ENCODE measurements around the gene TWIST2. TPM values are rescaled to one million over a fixed set of nuclear protein-coding genes. Genes with fewer than 3 reads are reported as not detected.

TWIST2 gene
- total and polyA plus RNA-seq, 10 of the 15 experiments (the other 5 are each of a cell fraction or from before 2014, with no cell fraction given) = not detected

GRCh38 chr2:238924032-238924431, 76.1 kb downstream of the TWIST2 start (continued):
- TF ChIP-seq, protein P1, sequence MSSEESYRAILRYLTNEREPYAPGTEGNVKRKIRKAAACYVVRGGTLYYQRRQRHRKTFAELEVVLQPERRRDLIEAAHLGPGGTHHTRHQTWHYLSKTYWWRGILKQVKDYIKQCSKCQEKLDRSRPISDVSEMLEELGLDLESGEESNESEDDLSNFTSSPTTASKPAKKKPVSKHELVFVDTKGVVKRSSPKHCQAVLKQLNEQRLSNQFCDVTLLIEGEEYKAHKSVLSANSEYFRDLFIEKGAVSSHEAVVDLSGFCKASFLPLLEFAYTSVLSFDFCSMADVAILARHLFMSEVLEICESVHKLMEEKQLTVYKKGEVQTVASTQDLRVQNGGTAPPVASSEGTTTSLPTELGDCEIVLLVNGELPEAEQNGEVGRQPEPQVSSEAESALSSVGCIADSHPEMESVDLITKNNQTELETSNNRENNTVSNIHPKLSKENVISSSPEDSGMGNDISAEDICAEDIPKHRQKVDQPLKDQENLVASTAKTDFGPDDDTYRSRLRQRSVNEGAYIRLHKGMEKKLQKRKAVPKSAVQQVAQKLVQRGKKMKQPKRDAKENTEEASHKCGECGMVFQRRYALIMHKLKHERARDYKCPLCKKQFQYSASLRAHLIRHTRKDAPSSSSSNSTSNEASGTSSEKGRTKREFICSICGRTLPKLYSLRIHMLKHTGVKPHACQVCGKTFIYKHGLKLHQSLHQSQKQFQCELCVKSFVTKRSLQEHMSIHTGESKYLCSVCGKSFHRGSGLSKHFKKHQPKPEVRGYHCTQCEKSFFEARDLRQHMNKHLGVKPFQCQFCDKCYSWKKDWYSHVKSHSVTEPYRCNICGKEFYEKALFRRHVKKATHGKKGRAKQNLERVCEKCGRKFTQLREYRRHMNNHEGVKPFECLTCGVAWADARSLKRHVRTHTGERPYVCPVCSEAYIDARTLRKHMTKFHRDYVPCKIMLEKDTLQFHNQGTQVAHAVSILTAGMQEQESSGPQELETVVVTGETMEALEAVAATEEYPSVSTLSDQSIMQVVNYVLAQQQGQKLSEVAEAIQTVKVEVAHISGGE (CRISPR knock-in tag; IDR thresholded peaks at IDR 0.05) = no peak

- FAIRE-seq (no peak), DNase-seq (ENCODE audit: low read depth, low spot score) (no peak), ATAC-seq (no peak)
- H3K9ac ChIP-seq (ENCODE audit: control insufficient read depth, insufficient read depth, low read length) = no peak overlapping the region
- SMC1A ChIA-PET (ENCODE audit: uncharacterized antibody, unreplicated experiment) = no interaction called here
- CTCF ChIA-PET = no interaction called here
- H3K9me3 ChIP-seq (replicated peaks; ENCODE audit: control insufficient read depth, insufficient read depth, low read length) = no peaks in the 10 kb centered on the region
- no TSS peak for BruUV-seq (replicated peaks)
- no peak for TF ChIP-seq ZBTB33 (IDR thresholded peaks at IDR 0.05)
- no peak for TF ChIP-seq CREB1 (IDR thresholded peaks at IDR 0.05; ENCODE audit: low read depth)
- no peaks in the 10 kb centered on the region for H3K4me1 ChIP-seq (ENCODE audit: control insufficient read depth, insufficient read depth, low read length)
- RAD21 ChIA-PET (ENCODE audit: unreplicated experiment) = no interaction called here
- no peaks in the 10 kb centered on the region for H4K20me1 ChIP-seq (ENCODE audit: control insufficient read depth, insufficient read depth)
- intact Hi-C loops (cut with micrococcal nuclease; ENCODE audit: unreplicated experiment) (no loop called here), in situ Hi-C loops (cut with MboI) (no loop called here)
- H2AFZ ChIP-seq (ENCODE audit: control insufficient read depth, low read depth, low read length) = no peak overlapping the region
- no peak overlapping the region for H3K4me2 ChIP-seq (ENCODE audit: control insufficient read depth, insufficient read depth)
- H3K79me2 ChIP-seq (ENCODE audit: control insufficient read depth, insufficient read depth, low read length) = no peaks in the 10 kb centered on the region
- WGBS (ENCODE audit: insufficient coverage, insufficient replicate concordance, low lambda C conversion rate, missing lambda C conversion rate) = 22% methylated on average over 13 of the region's 13 CpGs
- H3K36me3 ChIP-seq (ENCODE audit: control insufficient read depth in 2 of 2, insufficient read depth in 2 of 2, low read length in 1 of 2) = no peaks in the 10 kb centered on the region
- no peak overlapping the region for H3K27ac ChIP-seq (ENCODE audit: control insufficient read depth, insufficient read depth)
- no peak overlapping the region for H3K4me3 ChIP-seq
- POLR2A ChIA-PET = no interaction called here
- peaks cover 2 to 6% of the 10 kb centered on the region in 2 experiments; a peak in 2 of 4 replicates for H3K27me3 ChIP-seq (replicated peaks in 1 of 2; ENCODE audit: control insufficient read depth in 2 of 2, insufficient read depth in 2 of 2, low read length in 1 of 2)
Observed at GRCh38 chr2:238924796-238925195, 76.9 kb downstream of the TWIST2 start.
